Left lung (tissue), 10 donors: ENCODE data around the gene TDRKH. TPM values are rescaled to one million over a fixed set of nuclear protein-coding genes. Genes with fewer than 3 reads are reported as not detected.

Experiments
- ATAC-seq: fragments of 200-7000 bp; cut with Tn5 transposase; one replicate; pipeline ENCODE4 v1.9.1; 2020; ENCODE audit warnings: moderate library complexity
- DNase-seq, 4 donors: peaks; one replicate each; pipeline ENCODE4 v3.0.0-alpha.2; 2013 to 2020
- H3K27ac ChIP-seq, 2 donors: fragments of 200-600 bp; sonication (generic) in 1 of 2; one replicate each; pipeline versions ENCODE4 v1.5.0 to v1.8.0; 2020 to 2021
- H3K27me3 ChIP-seq, 2 donors: fragments of 200-600 bp; sonication (generic) in 1 of 2; one replicate each; pipeline versions ENCODE4 v1.5.0 to v1.8.0; 2020 to 2021
- H3K36me3 ChIP-seq, 2 donors: fragments of 200-600 bp; sonication (generic) in 1 of 2; one replicate each; pipeline versions ENCODE4 v1.5.0 to v1.8.0; 2020 to 2021
- H3K4me1 ChIP-seq, 2 donors: fragments of 200-600 bp; one replicate each; pipeline ENCODE4 v1.8.0; 2021
- H3K4me3 ChIP-seq, 2 donors: fragments of 200-600 bp; sonication (generic) in 1 of 2; one replicate each; pipeline versions ENCODE4 v1.5.0 to v1.8.0; 2020 to 2021; ENCODE audit warnings: mild to moderate bottlenecking in 1 of 2
- H3K9me3 ChIP-seq, 2 donors: fragments of 200-600 bp; sonication (generic) in 1 of 2; one replicate each; pipeline versions ENCODE4 v1.5.0 to v1.8.0; 2020 to 2021
- intact Hi-C, 2 donors: fragments of 100-400 bp; cut with DNase I; formaldehyde crosslinking; loops; one replicate each; pipeline versions ENCODE4 v1.11.2 to v1.14.2; 2022
- polyA plus RNA-seq, 6 donors: library from polyadenylated mRNA; unstranded; fragments of 120-200 nt; gene quantifications; one replicate each; pipeline ENCODE4 v1.2.1, GENCODE V29; 2013; ENCODE audit not compliant: insufficient read length in 6 of 6
- total RNA-seq, 2 donors: library from RNA; stranded (reverse); fragmentation: NEBNext Ultra II Directional; extraction: Animal tissue kit (Norgen Biotek cat#: 25700); gene quantifications; one replicate each; pipeline ENCODE4 v1.2.1, GENCODE V29; 2021
- TF ChIP-seq, protein P1 (sequence below), 2 donors: fragments of 200-600 bp; sonication (generic) in 1 of 2; IDR thresholded peaks; one replicate each; pipeline versions ENCODE4 v1.5.0 to v1.8.0; 2021; ENCODE audit warnings: antibody characterized with exemption in 2 of 2
- donor health status: DM: no; HTN: yes; CAD: no.
- donor health status: DM: no; HTN: no; CAD: no.

Gene TDRKH
- total and polyA plus RNA-seq, 8 donors, result 10.5 to 13.3 (median 11.7) TPM

DNA sequence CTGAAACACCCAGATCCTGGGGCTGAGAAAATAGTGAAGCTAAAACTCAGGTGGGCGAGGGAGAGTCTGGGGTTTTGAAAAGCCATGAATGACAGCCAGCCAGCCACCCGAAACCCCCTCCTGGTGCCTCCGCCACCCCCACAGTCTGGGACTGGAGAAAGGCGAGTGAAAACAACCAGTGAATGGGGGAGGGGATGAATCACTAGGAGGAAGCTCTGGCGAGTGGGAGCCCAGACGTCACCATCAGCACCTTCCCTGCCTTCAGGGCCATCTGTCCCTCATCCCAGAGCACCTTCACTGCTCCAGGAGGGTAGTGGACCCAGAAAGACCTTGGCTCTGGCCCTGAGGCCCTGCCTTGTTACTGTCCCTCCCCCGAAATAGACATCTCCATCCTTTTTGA is 32.1 kb upstream of the TDRKH start:
- no peaks in the 10 kb centered on the region for H3K27me3 ChIP-seq
- ATAC-seq, result no peak
- DNase-seq, result no peak
- no peak overlapping the region for H3K4me3 ChIP-seq
- no peaks in the 10 kb centered on the region for H3K9me3 ChIP-seq
- H3K4me1 ChIP-seq, result peaks cover 0 to 6% of the 10 kb centered on the region in 2 donors
- intact Hi-C loops, result no loop called here
- H3K36me3 ChIP-seq, result no peaks in the 10 kb centered on the region
- TF ChIP-seq, protein P1, sequence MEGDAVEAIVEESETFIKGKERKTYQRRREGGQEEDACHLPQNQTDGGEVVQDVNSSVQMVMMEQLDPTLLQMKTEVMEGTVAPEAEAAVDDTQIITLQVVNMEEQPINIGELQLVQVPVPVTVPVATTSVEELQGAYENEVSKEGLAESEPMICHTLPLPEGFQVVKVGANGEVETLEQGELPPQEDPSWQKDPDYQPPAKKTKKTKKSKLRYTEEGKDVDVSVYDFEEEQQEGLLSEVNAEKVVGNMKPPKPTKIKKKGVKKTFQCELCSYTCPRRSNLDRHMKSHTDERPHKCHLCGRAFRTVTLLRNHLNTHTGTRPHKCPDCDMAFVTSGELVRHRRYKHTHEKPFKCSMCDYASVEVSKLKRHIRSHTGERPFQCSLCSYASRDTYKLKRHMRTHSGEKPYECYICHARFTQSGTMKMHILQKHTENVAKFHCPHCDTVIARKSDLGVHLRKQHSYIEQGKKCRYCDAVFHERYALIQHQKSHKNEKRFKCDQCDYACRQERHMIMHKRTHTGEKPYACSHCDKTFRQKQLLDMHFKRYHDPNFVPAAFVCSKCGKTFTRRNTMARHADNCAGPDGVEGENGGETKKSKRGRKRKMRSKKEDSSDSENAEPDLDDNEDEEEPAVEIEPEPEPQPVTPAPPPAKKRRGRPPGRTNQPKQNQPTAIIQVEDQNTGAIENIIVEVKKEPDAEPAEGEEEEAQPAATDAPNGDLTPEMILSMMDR (IDR thresholded peaks at IDR 0.05), result no peak
- no peak overlapping the region for H3K27ac ChIP-seq

- no peaks in the 10 kb centered on the region for H3K36me3 ChIP-seq
- no peak overlapping the region for H3K4me3 ChIP-seq
- DNase-seq (no peak), ATAC-seq (no peak)
- H3K4me1 ChIP-seq, result peaks cover 0 to 8% of the 10 kb centered on the region in 2 donors
- no peaks in the 10 kb centered on the region for H3K27me3 ChIP-seq
- H3K27ac ChIP-seq, result no peak overlapping the region
- intact Hi-C loops, result no loop called here
- TF ChIP-seq, protein P1 (IDR thresholded peaks at IDR 0.05), result no peak
- no peaks in the 10 kb centered on the region for H3K9me3 ChIP-seq
These were observed 30.6 kb upstream of the TDRKH start for GRCh38 chr1:151820940-151821339.

DNA sequence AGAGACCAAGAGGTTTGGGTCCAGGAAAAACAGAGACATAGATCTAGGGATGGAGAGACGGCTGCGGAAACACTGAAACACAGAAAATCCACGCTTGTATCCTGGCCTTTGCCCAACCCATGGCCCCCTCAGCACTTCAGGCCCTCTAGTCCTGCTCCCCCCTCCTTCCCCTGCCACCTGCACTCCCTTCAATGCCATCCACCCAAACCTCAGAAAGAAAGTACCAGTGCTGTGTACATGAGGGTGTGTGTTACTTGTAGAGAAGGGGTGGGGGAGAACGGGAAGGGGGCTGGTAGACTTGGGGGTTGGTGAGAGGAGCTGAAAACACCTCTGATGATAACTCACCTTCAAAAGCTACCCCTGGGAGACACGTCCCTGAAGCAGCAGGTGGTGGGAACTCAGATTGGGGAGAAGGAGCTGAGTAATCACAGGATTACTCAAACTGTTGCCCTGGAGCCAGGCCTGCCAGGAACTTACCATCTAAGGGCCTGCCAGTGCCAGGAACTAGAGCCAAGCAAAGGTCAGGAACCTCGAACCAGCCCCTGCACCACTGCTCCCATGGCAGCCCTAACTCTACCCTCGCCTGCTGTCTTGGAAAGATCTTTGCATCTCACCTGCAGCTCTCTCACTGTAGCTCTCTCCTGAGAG is 29.8 kb upstream of the TDRKH start:
- Histone ChIP-seq H3K36me3 (no peaks in the 10 kb centered on the region), H3K4me1 (peaks cover 0 to 8% of the 10 kb centered on the region in 2 donors), H3K27me3 (no peaks in the 10 kb centered on the region), H3K9me3 (no peaks in the 10 kb centered on the region), H3K27ac (no peak overlapping the region), H3K4me3 (no peak overlapping the region)
- ATAC-seq, result peak; percentile 31
- no peak for DNase-seq
- TF ChIP-seq, protein P1 (IDR thresholded peaks at IDR 0.05), result no peak
- intact Hi-C loops, result no loop called here

DNA sequence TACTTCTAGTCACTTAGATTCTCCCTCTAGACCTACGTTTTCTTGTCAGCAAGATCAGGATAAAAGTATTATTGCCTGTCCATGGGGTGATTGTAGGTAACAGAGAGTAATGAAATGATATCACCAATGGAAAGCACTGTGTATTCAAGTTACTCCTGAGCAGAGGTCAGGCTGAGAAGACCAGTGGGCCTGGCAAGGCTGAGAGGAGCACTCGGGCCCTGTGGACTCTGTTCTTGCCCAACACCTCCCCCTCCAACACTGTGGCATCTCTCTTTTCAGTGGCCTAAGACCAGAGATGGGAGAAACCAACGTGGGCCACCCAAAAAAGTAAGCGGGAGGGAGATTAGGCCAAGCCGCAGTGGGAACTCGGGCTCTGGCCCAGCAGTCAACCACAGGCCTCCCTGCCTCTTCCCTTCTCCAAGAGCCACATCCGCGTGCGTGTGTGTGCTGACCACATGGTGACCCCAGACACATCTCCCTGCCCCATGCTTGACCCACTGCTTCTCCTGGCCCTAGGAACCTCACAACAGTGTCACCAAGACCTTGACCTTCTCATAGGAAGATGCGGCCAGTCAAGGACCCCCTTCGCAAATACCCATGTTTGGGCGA is 29.0 kb upstream of the TDRKH start:
- H3K4me1 ChIP-seq, result peaks cover 0 to 8% of the 10 kb centered on the region in 2 donors
- TF ChIP-seq, protein P1 (IDR thresholded peaks at IDR 0.05), result no peak
- ATAC-seq (no peak), DNase-seq (no peak)
- H3K27ac ChIP-seq, result no peak overlapping the region
- no peaks in the 10 kb centered on the region for H3K27me3 ChIP-seq
- intact Hi-C loops, result no loop called here
- no peaks in the 10 kb centered on the region for H3K36me3 ChIP-seq
- no peak overlapping the region for H3K4me3 ChIP-seq
- no peaks in the 10 kb centered on the region for H3K9me3 ChIP-seq

- no peak for DNase-seq
- peaks cover 0 to 8% of the 10 kb centered on the region in 2 donors for H3K4me1 ChIP-seq
- ATAC-seq, result no peak
- no peak overlapping the region for H3K4me3 ChIP-seq
- H3K9me3 ChIP-seq, result no peaks in the 10 kb centered on the region
- H3K36me3 ChIP-seq, result no peaks in the 10 kb centered on the region
- H3K27me3 ChIP-seq, result no peaks in the 10 kb centered on the region
- H3K27ac ChIP-seq, result no peak overlapping the region
- intact Hi-C loops, result no loop called here
- TF ChIP-seq, protein P1 (IDR thresholded peaks at IDR 0.05), result no peak
These were observed 27.0 kb upstream of the TDRKH start for GRCh38 chr1:151817353-151817730.
